Naive thymus-derived CD4-positive, alpha-beta T cell (primary cell): ENCODE results near the gene ARMC8. TPM values are rescaled to one million over a fixed set of nuclear protein-coding genes. Genes with fewer than 3 reads are reported as not detected.
A peak's percentile ranks its signal among the peaks of the same experiment; 100 is the strongest.

Experiments used
- ATAC-seq: fragments of 150-1000 bp; cut with Tn5 transposase; 2 replicates; pipeline ENCODE4 v1.10.0; 2021; ENCODE audit warnings: mild to moderate bottlenecking, moderate library complexity
- CTCF ChIA-PET: fragments of 350-600 bp; sonication (Branson Sonifier 250); formaldehyde crosslinking; loops from one replicate; lab custom pipeline; 2021; ENCODE audit warnings: antibody characterized with exemption; lab: Charles Lee
- POLR2A ChIA-PET: fragments of 350-600 bp; sonication (Branson Sonifier 250); formaldehyde crosslinking; loops from one replicate; lab custom pipeline; 2021; ENCODE audit warnings: antibody characterized with exemption, inconsistent platforms; lab: Charles Lee
- DNase-seq, 9 donors: peaks; one replicate each; pipeline versions ENCODE4 v3.0.0 to v3.0.0-alpha.2; 2020 to 2022; ENCODE audit warnings: mixed read lengths in 1 of 9
- H3K27ac ChIP-seq: one replicate; pipeline ENCODE4 v1.7.0; 2013; ENCODE audit warnings: mild to moderate bottlenecking, low read depth, low read length, moderate library complexity
- H3K27me3 ChIP-seq, 2 donors: one replicate each; pipeline ENCODE4 v1.7.0; 2013; ENCODE audit warnings: low read length in 2 of 2, mild to moderate bottlenecking in 2 of 2, moderate library complexity in 2 of 2; ENCODE audit not compliant: control insufficient read depth in 2 of 2, insufficient read depth in 2 of 2
- H3K36me3 ChIP-seq, 3 experiments: 1 replicate in 2 of 3; 2 replicates in 1 of 3; pipeline ENCODE4 v1.7.0; 2013; ENCODE audit warnings: low read length in 3 of 3, mild to moderate bottlenecking in 3 of 3, moderate library complexity in 1 of 3; ENCODE audit not compliant: insufficient read depth in 3 of 3, control insufficient read depth in 2 of 3
- H3K4me1 ChIP-seq, 2 donors: one replicate each; pipeline ENCODE4 v1.7.0; 2013; ENCODE audit warnings: low read length in 2 of 2, mild to moderate bottlenecking in 2 of 2, moderate library complexity in 1 of 2; ENCODE audit not compliant: control insufficient read depth in 2 of 2, insufficient read depth in 2 of 2
- H3K4me3 ChIP-seq: 2 replicates; pipeline ENCODE4 v1.7.0; 2013; ENCODE audit warnings: mild to moderate bottlenecking, low read length
- H3K9me3 ChIP-seq, 3 experiments: 1 replicate in 2 of 3; 2 replicates in 1 of 3; pipeline ENCODE4 v1.7.0; 2013; ENCODE audit warnings: low read length in 3 of 3; ENCODE audit not compliant: control insufficient read depth in 2 of 3
- H3K27ac Mint-ChIP-seq, 9 donors: one replicate each; pipeline ENCODE4 v1.8.0; 2020 to 2022; ENCODE audit warnings: mixed read lengths in 9 of 9, mild to moderate bottlenecking in 8 of 9, moderate library complexity in 5 of 9, inconsistent platforms in 2 of 9
- H3K27me3 Mint-ChIP-seq, 5 donors: one replicate each; pipeline ENCODE4 v1.8.0; 2021 to 2022; ENCODE audit warnings: mixed read lengths in 5 of 5, mild to moderate bottlenecking in 1 of 5
- H3K36me3 Mint-ChIP-seq, 5 donors: one replicate each; pipeline ENCODE4 v1.8.0; 2020 to 2022; ENCODE audit warnings: mixed read lengths in 5 of 5, mild to moderate bottlenecking in 3 of 5, inconsistent platforms in 1 of 5
- H3K4me1 Mint-ChIP-seq, 7 donors: one replicate each; pipeline ENCODE4 v1.8.0; 2020 to 2022; ENCODE audit warnings: mixed read lengths in 7 of 7, mild to moderate bottlenecking in 3 of 7, inconsistent platforms in 1 of 7
- H3K4me3 Mint-ChIP-seq, 10 donors: one replicate each; pipeline ENCODE4 v1.8.0; 2020 to 2022; ENCODE audit warnings: mild to moderate bottlenecking in 10 of 10, mixed read lengths in 10 of 10, moderate library complexity in 6 of 10, inconsistent platforms in 2 of 10
- H3K9me3 Mint-ChIP-seq, 11 donors: one replicate each; pipeline ENCODE4 v1.8.0; 2020 to 2022; ENCODE audit warnings: mixed read lengths in 11 of 11, mild to moderate bottlenecking in 4 of 11, inconsistent platforms in 1 of 11, moderate library complexity in 1 of 11
- intact Hi-C, 2 donors: fragments of 100-400 bp; cut with micrococcal nuclease; formaldehyde crosslinking; loops; one replicate each; pipeline ENCODE4 v1.15.1; 2023
- polyA plus RNA-seq, 2 donors: library from polyadenylated mRNA; unstranded; fragments of 300-500 nt; fragmentation: Illumina TruSeq; gene quantifications; one replicate each; pipeline ENCODE4 v1.2.3, GENCODE V29; 2021
- total RNA-seq, 6 experiments: library from RNA in 5 of 6; stranded (reverse) in 5 of 6; gene quantifications; 1 replicate in 5 of 6; 2 replicates in 1 of 6; pipeline ENCODE4 v1.2.3 and lab custom pipeline; 2021 to 2026

ARMC8 gene
- total and polyA plus RNA-seq, 7 experiments from 2014 or later: 43.3 to 72.3 (median 65.2) TPM

DNA sequence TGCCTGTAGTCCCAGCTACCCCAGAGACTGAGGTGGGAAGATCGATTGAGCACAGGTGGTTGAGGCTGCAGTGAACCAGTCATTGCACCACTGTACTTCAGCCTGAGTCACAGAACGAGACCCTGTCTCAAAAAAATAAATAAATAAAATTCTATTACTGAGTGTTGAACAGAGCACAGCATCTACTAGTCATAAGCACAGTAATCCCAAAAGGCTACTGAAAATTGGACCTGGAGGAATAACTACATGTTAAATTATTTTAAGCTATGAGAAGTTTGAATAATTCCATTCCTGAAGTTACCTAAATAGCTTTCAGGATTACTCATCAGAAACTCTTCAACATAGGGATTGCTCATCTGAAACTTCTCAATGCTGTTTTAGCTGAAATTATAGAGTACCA lies 43.4 kb downstream of the ARMC8 start:
- CTCF ChIA-PET: no interaction called here
- H3K4me3 Mint-ChIP-seq: no peak overlapping the region
- H3K36me3 ChIP-seq: peaks cover 7 to 73% (median 8%) of the 10 kb centered on the region in 3 experiments

DNA sequence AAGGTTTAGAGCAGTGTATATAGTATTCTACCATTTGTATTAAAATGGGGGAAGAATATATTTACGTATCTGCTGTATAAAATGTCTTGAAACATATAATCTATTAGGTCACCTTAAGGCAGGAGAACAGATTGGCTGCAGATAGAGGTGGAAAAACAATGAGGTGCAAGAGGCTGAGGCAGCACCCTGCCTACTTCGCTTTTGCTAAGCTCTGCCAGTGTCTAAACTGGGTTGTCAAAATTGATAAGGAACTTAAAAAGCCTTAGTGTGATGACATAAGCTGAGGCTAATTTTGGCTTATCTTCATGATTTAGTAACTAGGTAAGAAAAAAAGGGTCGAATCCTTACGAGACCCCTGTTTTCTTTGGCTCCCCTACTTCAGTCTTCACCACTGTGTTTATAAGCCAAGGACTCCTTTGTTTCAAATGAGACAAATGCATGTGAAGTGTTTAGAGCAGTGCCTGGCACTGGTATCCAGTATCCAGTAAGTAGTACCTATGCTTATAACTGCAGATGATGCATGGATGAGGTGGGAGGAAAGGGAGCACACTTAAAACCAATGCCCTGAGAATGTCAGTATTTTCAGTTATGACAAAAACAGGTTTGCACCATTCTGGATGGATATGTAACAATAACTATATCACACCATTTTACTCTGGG lies 45.7 kb downstream of the ARMC8 start:
- Histone ChIP-seq H3K4me3 (no peak overlapping the region), H3K27me3 (no peaks in the 10 kb centered on the region), H3K27ac (no peak overlapping the region), H3K9me3 (no peaks in the 10 kb centered on the region), H3K36me3 (peaks cover 10 to 72% (median 15%) of the 10 kb centered on the region in 3 experiments), H3K4me1 (no peaks in the 10 kb centered on the region)
- Mint-ChIP-seq H3K27ac (no peak overlapping the region), H3K4me3 (no peak overlapping the region), H3K36me3 (peaks cover 9 to 59% (median 41%) of the 10 kb centered on the region in 5 donors), H3K27me3 (no peaks in the 10 kb centered on the region), H3K9me3 (no peaks in the 10 kb centered on the region), H3K4me1 (peaks cover 0 to 9% (median 0%) of the 10 kb centered on the region in 7 donors)
- intact Hi-C loops: no loop called here
- ChIA-PET POLR2A (no interaction called here), CTCF (no interaction called here)
- ATAC-seq (no peak), DNase-seq (no peak)

More for the DNA sequence above, 43.4 kb downstream of the ARMC8 start:
- intact Hi-C loops: no loop called here
- ATAC-seq (no peak), DNase-seq (no peak)
- Histone ChIP-seq H3K27me3 (no peaks in the 10 kb centered on the region), H3K27ac (no peak overlapping the region), H3K9me3 (no peaks in the 10 kb centered on the region), H3K4me3 (no peak overlapping the region), H3K4me1 (no peaks in the 10 kb centered on the region)
- Mint-ChIP-seq H3K36me3 (peaks cover 11 to 64% (median 43%) of the 10 kb centered on the region in 5 donors), H3K9me3 (no peaks in the 10 kb centered on the region), H3K27me3 (no peaks in the 10 kb centered on the region), H3K27ac (peak overlapping the region in 1 of 9 donors; percentile 51), H3K4me1 (peaks cover 0 to 9% (median 2%) of the 10 kb centered on the region in 7 donors)
- POLR2A ChIA-PET: no interaction called here

DNA sequence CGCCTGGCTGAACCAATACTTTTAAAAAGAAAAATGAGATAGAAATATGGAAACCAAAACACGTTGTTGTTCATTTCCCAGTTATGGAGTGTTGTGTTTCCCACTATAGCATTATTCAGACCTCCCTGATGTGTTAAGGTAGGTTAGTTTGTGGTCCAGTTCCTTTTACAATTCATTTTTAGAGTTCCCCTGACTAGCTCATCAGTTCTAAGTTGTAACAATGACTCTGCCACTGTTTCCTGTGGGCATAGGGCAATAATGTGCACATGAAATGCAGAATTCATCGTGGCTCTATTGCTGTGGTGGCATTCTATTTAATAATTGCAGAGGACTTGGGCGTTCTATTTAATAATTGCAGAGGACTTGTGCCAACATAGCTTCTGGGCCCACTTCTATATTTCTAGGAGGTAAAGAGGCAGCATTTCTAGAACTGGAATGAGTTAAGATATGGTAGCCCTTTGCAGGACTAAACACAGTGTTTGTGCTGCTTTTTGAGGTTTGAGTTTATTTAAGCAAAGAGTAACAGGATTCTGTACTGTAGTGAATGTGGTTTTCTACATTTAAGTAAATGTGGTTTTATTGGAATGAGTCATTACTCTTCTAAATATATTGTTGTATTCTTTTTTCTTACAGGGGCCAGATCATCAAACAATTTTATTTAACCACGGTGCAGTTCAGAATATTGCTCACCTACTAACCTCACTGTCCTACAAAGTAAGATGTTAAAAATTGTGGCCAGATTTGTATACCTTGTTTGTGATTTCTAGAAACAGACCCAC lies 47.5 kb downstream of the ARMC8 start:
- intact Hi-C loops: no loop called here
- Histone ChIP-seq H3K4me3 (no peak overlapping the region), H3K4me1 (no peaks in the 10 kb centered on the region), H3K9me3 (no peaks in the 10 kb centered on the region), H3K27ac (no peak overlapping the region), H3K27me3 (no peaks in the 10 kb centered on the region), H3K36me3 (peaks cover 10 to 64% (median 11%) of the 10 kb centered on the region in 3 experiments)
- ChIA-PET CTCF (no interaction called here), POLR2A (interaction anchor here (0.7 kb wide), 1 partner anchor 24 kb away, joined by 4 read pairs; no protein-coding TSS in a partner anchor)
- ATAC-seq (no peak), DNase-seq (no peak)
- Mint-ChIP-seq H3K4me1 (peaks cover 0 to 9% (median 0%) of the 10 kb centered on the region in 7 donors), H3K27ac (no peak overlapping the region), H3K9me3 (no peaks in the 10 kb centered on the region), H3K36me3 (peaks cover 9 to 46% (median 33%) of the 10 kb centered on the region in 5 donors), H3K27me3 (no peaks in the 10 kb centered on the region), H3K4me3 (no peak overlapping the region)

DNA sequence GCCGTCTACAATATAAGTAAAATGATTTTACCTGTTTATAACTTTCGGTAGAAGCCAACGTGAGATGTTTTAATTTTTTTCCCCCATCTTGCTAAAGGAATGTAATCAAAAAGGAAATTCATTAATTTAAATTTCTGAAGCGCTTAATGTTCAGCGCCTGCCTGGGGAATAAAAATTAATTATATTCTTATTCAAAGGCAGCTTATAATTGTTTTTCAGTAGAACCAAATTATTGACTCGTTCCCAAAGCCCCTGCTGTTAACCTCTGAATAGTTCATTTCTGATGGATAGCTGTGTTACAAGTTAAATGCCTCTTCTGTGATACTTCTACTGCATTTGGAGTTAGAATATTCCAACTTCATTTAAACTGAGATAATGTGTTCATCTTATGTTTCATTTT lies 51.6 kb downstream of the ARMC8 start:
- no peaks in the 10 kb centered on the region for H3K27me3 ChIP-seq
- Mint-ChIP-seq H3K27ac (no peak overlapping the region), H3K27me3 (no peaks in the 10 kb centered on the region), H3K9me3 (no peaks in the 10 kb centered on the region), H3K4me1 (peaks cover 0 to 9% (median 0%) of the 10 kb centered on the region in 7 donors), H3K4me3 (no peak overlapping the region), H3K36me3 (peaks cover 8 to 45% (median 33%) of the 10 kb centered on the region in 5 donors)
- H3K4me1 ChIP-seq: no peaks in the 10 kb centered on the region
- no peak overlapping the region for H3K27ac ChIP-seq
- ChIA-PET CTCF (no interaction called here), POLR2A (no interaction called here)
- DNase-seq (no peak), ATAC-seq (no peak)
- no peak overlapping the region for H3K4me3 ChIP-seq
- no peaks in the 10 kb centered on the region for H3K9me3 ChIP-seq
- intact Hi-C loops: no loop called here
- H3K36me3 ChIP-seq: peaks cover 6 to 61% (median 15%) of the 10 kb centered on the region in 3 experiments

DNA sequence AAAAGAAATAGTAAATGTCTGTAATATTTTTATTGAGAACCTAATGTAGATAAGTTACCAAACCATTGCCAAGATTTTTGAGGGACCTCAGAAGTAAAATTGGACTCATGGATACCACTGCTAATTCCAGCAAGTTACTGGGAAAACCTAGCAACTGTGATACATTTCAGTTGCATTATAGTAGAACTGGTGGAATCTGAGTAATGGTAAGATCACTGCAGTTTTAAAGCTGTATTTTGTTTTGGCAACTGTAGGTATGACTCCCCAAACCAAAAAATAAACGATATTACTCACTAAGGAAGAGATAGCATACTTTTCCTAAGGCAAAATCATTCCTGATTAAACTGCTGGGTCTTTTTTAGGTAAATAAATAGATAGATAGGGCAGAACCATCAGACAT lies 54.0 kb downstream of the ARMC8 start:
- ATAC-seq (no peak), DNase-seq (no peak)
- Mint-ChIP-seq H3K9me3 (no peaks in the 10 kb centered on the region), H3K27me3 (no peaks in the 10 kb centered on the region), H3K4me3 (no peak overlapping the region), H3K27ac (no peak overlapping the region), H3K4me1 (no peaks in the 10 kb centered on the region), H3K36me3 (peaks cover 8 to 49% (median 36%) of the 10 kb centered on the region in 5 donors)
- Histone ChIP-seq H3K27me3 (no peaks in the 10 kb centered on the region), H3K4me3 (no peak overlapping the region), H3K4me1 (no peaks in the 10 kb centered on the region), H3K9me3 (no peaks in the 10 kb centered on the region), H3K27ac (no peak overlapping the region), H3K36me3 (peaks cover 6 to 58% (median 9%) of the 10 kb centered on the region in 3 experiments)
- intact Hi-C loops: no loop called here
- ChIA-PET CTCF (no interaction called here), POLR2A (interaction anchor here (1.2 kb wide), 1 partner anchor 25 kb away, joined by 3 read pairs; no protein-coding TSS in a partner anchor)

DNA sequence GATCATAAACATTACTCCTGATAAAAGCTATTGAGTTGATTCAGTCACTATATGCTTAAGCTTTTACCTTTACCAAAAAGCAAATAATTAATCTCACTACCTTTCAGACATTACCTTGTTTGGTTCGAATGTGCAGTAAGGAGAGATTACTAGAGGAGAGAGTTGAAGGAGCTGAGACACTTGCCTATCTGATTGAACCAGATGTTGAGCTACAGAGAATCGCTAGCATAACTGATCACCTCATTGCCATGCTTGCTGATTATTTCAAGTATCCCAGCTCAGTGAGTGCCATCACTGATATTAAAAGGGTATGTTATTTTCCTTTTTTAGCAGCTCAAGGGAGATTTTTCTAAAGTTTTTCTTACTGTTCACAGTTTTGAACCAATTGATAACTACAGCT lies 54.6 kb downstream of the ARMC8 start:
- ChIA-PET POLR2A (interaction anchor here (1.2 kb wide), 1 partner anchor 26 kb away, joined by 3 read pairs; no protein-coding TSS in a partner anchor), CTCF (no interaction called here)
- Histone ChIP-seq H3K4me3 (no peak overlapping the region), H3K27me3 (no peaks in the 10 kb centered on the region), H3K36me3 (peaks cover 5 to 52% (median 6%) of the 10 kb centered on the region in 3 experiments), H3K9me3 (no peaks in the 10 kb centered on the region), H3K4me1 (no peaks in the 10 kb centered on the region), H3K27ac (no peak overlapping the region)
- H3K4me1 Mint-ChIP-seq: no peaks in the 10 kb centered on the region
- no peaks in the 10 kb centered on the region for H3K9me3 Mint-ChIP-seq
- H3K27me3 Mint-ChIP-seq: no peaks in the 10 kb centered on the region
- peaks cover 4 to 48% (median 35%) of the 10 kb centered on the region in 5 donors for H3K36me3 Mint-ChIP-seq
- no peak overlapping the region for H3K27ac Mint-ChIP-seq
- no peak for ATAC-seq
- no peak overlapping the region for H3K4me3 Mint-ChIP-seq
- DNase-seq: no peak
- intact Hi-C loops: no loop called here
